NCI-H82 treated with DMSO at 0.1 percent for 48 hours (cell line): ENCODE measurements around the gene VSX1.

ENCODE experiments used
- DNase-seq: peaks from one replicate; lab custom pipeline; 2025; ENCODE audit not compliant: unreplicated experiment; lab: John Stamatoyannopoulos, UW

Gene VSX1

GRCh38 chr20:25081730-25082497, at the start of gene VSX1:
TSS of gene VSX1 (minus strand) at chr20:25082141. CDS start at chr20:25082096, 45 bp downstream.
- no peak for DNase-seq

- no peak for DNase-seq
These were observed 48.0 kb upstream of the VSX1 start for GRCh38 chr20:25129908-25130307.

DNA sequence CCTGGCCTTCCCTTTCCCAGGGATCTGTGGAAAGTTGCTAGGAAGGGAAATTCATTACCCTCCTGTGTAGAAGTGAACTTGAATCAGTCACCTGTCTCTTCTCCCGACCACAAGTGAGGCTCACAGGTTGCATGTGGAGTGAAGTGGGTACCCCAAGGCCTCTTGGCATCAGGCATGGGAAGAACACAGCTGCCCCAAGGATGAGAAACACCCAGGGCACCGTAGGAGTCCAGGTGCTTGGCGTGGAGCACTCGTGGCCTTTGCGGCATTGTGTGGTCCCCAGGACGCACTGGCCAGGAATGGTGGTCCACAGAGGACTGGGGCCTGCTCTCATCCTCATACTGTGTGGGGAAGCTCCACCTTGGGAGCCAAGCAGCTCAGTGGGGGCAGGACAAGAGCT, 47.5 kb upstream of the VSX1 start:
- no peak for DNase-seq

GRCh38 chr20:25128649-25129048, 46.7 kb upstream of the VSX1 start:
- no peak for DNase-seq

GRCh38 chr20:25127761-25128537, 46.0 kb upstream of the VSX1 start:
- DNase-seq = no peak

GRCh38 chr20:25126204-25127029, 44.5 kb upstream of the VSX1 start:
- DNase-seq = no peak

DNA sequence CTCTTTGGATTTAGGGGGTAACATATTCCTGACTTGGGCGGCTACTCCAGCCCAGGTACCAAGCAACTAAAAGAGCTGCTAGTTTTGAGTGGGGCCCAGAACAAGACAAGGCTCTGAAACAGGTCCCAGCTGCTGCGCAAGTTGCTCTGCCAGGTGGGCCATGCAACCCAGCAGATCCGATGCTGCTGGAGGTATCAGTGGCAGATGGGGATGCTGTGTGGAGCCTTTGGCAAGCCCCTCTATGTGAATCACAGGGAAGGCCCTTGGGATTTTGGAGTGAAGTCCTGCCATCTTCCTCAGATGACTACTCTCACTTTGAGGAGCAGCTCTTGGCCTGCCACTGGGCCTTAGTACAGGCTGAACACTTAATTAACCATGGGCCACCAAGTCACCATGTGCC, 43.7 kb upstream of the VSX1 start:
- DNase-seq = no peak

GRCh38 chr20:25120920-25121319, 39.0 kb upstream of the VSX1 start:
- no peak for DNase-seq

- no peak for DNase-seq
These were observed 38.5 kb upstream of the VSX1 start for GRCh38 chr20:25120457-25120856.

GRCh38 chr20:25118529-25118928, 36.6 kb upstream of the VSX1 start:
- DNase-seq = no peak

DNA sequence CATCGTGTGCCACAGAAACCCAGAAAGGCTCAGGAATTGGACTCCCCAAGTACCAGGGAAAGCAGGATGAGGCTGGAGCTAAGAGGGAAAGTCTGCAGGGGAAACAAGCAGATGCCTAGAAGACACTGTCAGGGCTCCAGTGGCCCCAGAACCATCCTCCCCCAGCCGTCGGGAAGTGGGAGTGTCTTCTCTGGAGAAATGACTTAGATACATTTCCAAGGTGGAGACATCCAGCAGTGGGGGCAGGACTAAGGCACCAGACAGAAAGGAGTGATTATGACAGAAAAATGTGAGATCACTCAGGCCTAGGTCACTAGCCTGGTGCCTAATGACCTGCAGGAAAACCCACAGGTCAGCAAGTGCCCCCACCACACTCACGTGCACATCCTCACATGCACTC, 36.0 kb upstream of the VSX1 start:
- no peak for DNase-seq

DNA sequence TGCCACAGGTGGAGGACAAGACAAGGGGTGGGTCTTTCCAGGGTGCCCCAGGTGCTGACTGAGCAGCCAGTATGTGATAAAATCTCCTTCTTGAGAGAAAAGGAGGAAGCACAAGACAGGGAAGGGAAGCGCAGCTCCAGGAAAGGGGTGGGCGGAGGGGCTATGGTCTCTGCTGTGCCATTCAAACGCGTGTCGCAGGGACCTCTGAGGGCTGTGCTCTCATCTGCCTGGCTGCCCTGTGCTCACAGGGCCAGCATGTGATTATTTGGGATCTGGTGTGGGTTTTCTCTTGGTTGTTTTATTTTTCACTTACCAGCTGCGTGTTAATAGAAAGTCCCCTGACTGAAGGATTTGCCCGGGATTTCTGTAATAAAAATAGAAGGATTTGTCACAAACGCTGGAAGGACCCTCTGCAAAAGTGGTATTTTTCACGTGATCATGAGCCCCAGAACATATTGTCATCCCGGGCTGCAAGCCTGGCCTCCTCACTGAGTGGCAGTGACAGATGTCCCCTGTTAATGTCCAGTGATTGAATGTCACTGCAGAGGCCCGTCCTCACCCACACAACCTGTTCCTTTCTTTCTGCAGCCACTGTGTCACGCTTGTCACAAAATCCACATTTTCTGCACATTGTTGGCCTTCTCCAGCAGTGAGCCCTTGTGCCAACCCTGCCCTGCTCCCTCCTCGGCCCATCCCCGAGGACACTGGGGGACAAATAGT, 35.0 kb upstream of the VSX1 start:
- no peak for DNase-seq

GRCh38 chr20:25103526-25103925, 21.6 kb upstream of the VSX1 start:
- DNase-seq = no peak

DNA sequence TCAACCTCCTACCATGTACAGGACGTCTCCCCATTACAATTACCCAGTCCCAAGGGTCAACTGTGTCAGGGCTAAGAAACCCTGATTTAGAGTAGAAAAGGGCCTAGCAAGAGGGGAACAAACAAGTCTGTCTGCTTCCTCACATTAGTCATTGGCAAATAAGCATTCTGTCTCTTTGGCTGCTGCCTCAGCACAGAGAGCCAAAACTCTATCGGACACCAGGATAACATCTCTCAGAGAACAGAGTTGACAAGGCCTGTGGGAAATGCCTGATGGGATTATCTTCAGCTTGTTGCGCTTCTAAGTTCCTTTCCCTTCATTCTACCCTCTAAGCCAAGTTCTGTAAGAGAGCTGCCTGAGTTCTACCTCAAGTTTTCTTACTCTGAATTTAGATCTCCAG, 19.0 kb upstream of the VSX1 start:
- no peak for DNase-seq

- no peak for DNase-seq
These were observed 17.7 kb upstream of the VSX1 start for GRCh38 chr20:25099601-25100140.

- no peak for DNase-seq
These were observed 15.6 kb upstream of the VSX1 start for GRCh38 chr20:25097498-25097897.

DNA sequence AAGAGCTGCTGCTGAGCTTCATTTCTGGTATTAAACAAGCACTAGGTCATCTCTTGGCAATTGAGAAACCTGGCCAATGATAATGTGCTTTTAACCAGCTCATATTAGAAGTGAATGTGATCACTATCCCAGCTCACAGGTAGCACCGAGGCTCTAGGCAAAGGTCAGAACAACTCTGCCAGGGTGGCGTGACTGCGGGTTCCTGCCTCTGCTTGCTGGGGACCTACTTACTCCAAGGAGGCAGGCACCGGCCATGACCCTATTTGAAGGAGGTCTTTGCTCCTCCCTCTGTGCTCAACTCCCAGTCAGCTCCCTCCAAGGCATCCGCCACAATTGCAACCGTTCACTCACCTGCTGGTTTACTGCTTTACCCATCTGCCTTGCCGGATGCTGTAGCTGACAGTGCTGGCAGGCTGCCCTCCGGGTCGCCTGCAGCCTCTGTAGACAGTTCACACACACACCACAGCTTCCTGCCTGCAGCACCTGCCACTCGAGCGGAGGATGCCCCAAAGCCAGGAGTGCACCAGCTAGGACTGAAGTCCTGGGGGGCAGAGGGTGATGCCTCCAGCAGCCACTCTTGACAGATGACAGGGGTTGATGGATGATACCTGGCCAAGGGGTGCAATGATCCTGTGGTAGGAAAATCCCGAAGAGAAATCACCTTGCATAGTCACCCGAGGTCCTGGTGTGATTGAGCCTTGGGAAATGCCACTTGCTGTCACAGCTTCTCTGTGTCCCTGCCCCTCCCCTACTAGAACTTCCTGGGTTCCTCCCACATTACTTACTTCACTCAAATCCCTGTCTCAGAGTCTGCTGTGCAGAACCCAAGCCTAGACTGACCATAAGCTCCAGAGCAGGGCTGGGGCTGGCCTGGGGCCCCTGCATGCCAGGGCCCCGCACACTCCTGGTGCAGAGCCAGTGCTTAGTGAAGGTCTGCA, 8.8 kb upstream of the VSX1 start:
- DNase-seq = no peak

DNA sequence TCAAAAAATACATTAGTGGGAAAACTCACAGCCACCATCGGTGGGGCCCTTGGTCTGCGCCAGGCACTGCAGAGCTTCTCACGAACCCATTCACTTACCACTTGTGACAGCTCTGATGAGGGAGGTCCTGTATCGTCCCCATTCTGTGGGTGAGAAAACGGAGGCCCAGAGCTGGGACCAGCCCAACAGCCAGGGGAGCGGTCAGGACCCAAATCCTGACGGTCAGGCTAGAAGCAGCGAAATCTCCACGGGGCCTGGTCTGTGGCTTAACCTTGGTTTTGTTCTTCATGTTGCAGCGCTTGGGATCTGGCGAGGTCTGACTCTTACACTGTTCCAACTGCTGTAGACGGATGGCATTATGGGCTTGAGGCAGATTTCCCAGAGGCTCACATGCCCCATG, 7.7 kb upstream of the VSX1 start:
- no peak for DNase-seq

DNA sequence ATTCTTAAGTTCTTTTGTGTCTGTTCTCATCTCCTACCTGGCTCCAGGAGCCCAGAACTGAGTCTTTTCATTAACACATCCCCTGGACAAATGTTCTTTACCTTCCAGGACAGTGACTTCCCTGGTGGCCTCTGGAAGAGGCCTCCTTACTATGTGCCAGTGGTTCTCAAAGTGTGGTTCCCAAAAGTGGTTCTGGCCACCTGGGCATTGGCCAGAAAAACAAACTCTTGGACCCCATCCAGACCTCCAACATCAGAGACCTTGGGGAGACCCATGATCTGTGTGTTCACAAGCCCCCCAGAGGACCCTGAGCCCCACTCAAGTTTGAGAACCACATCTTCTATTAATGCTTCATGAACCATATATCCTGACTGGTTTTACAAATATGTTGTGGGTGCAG, 7.2 kb upstream of the VSX1 start:
- DNase-seq = no peak

DNA sequence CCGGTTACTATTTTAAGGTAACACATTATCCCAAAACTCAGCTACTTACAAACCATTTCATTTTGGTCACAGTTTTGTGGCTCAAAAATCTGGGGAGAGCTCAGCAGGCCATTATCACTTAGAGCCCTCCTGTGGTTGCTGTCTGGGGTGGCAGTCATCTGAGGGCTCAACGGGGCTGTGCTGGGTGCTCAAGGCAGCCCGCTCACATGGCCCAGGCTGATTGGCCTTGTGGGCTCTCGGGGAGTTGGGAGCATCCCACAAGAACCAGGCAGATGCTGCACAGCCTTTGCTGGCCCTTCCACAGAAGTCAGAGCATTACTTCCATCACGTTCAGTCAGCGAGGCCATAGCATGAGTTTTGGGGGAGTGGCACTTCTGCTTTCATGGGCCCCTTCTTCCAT, 6.3 kb upstream of the VSX1 start:
- DNase-seq = no peak
